AG09309 (cell line): ENCODE results near the gene SCAMP2.
A peak's percentile ranks its signal among the peaks of the same experiment; 100 is the strongest.
"Not testable (repeated sequence)": the region's sequence is repeated elsewhere in the genome, so short reads cannot be mapped to it uniquely, and the experiment has no call there.

Source experiments
- DNase-seq: peaks from one replicate; pipeline ENCODE4 v3.0.0-alpha.2; 2010; ENCODE audit warnings: low read depth
- H3K4me3 ChIP-seq: 2 replicates; pipeline ENCODE4 v1.5.1; 2011; ENCODE audit warnings: mild to moderate bottlenecking, low read depth, low read length, moderate library complexity; ENCODE audit not compliant: control insufficient read depth
- TF ChIP-seq, protein P1 (sequence below): IDR thresholded peaks from 2 replicates; pipeline ENCODE4 v1.5.1; 2011; ENCODE audit warnings: mild to moderate bottlenecking, low read depth, low read length, inconsistent platforms; ENCODE audit not compliant: insufficient read depth, control insufficient read depth; ENCODE audit errors: missing control alignments

SCAMP2 gene

DNA sequence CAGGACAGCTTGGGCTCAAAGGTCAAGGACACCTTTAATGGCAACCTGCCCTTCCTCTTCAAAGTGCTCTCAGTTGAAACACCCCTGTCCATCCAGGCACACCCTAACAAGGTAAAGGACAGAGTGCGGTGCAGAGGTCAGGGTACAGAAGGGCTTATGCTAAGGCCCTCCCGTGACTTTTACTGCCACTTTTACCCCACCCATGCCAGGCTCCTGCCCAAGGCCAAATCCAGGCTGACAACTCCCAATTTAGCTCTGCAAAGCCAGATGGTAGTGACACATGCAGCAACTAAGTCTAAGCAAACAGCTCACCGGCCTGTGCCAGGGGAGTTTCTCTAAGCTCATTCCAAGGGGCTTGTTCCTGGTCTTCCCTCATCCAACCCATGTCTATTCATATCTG lies 18.3 kb upstream of the SCAMP2 start:
- H3K4me3 ChIP-seq = no peak overlapping the region
- DNase-seq = no peak
- TF ChIP-seq, protein P1, sequence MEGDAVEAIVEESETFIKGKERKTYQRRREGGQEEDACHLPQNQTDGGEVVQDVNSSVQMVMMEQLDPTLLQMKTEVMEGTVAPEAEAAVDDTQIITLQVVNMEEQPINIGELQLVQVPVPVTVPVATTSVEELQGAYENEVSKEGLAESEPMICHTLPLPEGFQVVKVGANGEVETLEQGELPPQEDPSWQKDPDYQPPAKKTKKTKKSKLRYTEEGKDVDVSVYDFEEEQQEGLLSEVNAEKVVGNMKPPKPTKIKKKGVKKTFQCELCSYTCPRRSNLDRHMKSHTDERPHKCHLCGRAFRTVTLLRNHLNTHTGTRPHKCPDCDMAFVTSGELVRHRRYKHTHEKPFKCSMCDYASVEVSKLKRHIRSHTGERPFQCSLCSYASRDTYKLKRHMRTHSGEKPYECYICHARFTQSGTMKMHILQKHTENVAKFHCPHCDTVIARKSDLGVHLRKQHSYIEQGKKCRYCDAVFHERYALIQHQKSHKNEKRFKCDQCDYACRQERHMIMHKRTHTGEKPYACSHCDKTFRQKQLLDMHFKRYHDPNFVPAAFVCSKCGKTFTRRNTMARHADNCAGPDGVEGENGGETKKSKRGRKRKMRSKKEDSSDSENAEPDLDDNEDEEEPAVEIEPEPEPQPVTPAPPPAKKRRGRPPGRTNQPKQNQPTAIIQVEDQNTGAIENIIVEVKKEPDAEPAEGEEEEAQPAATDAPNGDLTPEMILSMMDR = no peak

DNA sequence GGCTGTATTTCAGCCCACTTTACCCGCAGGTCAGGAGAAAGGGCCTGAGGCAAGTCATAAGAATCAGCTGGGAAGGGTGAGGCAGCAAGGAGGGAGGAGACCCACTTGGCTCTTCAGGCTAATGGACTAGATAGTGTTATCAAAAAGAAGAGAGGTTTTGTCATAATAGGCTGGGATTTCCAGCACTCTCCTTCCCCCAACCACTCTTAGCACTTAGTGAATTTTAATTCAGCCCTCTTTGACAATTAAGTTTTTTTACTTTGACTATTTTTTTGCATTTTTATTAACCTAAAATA lies 17.4 kb upstream of the SCAMP2 start:
- TF ChIP-seq, protein P1 = no peak
- DNase-seq = no peak
- peak overlapping the region; percentile 99 for H3K4me3 ChIP-seq

DNA sequence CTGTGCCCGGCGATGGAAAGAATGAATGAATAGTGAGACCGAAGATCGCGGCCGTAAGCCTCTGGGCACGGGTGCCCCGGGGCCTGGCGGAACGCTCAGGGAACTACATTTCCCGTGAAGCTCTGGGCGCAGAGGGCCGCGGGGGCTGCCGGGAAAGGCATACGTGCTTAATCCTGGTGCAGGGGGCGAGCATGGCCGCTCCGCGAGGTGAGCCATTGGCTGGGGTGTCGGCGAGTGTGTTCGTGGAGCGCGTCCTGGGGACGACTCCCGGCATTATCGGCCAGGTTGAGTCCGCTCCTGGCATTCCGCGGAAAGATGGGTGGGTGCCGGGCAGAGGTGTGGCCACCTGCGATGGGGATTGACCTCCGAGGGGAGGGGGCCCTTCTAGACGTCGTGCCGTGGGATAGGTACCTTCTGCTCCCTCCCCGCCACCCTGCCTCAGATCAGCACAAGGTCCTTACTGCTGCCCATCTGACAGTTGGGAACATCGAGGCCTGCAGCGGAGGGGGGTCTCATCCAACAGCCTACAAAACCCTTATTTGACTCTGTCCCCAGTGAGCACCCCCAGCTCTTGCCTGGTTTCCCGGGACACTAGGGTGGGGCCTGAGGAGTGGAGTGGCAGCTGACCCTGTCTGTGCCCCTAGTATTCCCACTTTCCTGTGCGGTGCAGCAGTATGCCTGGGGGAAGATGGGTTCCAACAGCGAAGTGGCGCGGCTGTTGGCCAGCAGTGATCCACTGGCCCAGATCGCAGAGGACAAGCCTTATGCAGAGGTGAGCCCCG lies 16.9 kb upstream of the SCAMP2 start, which contains the start of gene MPI:
Gene MPI (plus strand): TSS at position 160 of the 782 bp plus-strand sequence. CDS start 32 bp downstream, at position 192.
- H3K4me3 ChIP-seq = peak within 1 kb of the TSS; percentile 99
- DNase-seq = no peak
- TF ChIP-seq, protein P1 = no peak

DNA sequence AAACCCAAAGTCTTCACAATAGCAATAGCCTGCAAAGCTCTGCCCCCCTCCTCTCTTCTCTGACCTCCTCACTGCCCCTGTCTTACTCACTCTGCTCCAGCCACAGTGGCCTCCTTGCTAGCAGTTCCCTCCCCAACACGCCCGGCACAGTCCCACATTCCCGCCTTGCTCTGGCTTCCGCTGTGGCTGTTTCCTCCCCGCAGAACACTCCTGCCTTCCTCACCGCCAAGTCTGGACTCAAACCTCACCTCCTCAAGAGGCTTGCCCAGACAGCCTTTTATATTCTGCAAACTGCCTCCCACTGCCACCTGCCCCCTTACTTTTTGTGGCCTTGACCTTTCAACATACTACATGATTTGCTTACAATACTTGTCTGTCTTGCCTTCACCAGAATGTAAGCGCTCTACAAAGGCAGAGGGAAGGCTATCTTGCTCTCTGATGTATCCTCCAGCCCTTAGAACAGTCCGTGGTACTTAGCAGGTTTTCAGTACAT lies 16.3 kb upstream of the SCAMP2 start:
- DNase-seq = no peak
- peak overlapping the region; percentile 9 for H3K4me3 ChIP-seq
- TF ChIP-seq, protein P1 = no peak

DNA sequence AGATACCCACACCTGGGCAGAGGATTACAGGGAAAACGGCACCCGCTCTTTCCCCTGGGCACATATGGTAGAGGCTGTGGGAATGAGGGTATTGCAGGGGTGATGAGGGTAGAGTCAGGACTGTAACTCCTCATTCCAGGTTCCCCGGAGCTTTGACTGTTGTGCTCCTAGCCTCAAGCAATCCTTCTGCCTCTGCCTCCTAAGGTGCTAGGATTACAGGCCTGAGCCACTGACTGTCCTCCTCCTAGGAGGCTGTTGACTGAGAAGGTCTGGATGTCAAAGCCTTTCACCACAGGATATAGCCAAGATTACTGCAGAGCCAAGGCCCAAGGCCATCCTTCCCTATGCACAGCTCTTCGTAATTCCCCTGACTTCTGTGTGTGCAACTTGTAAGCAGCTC lies 15.6 kb upstream of the SCAMP2 start:
- no peak for DNase-seq
- H3K4me3 ChIP-seq = no peak overlapping the region
- TF ChIP-seq, protein P1 = no peak

DNA sequence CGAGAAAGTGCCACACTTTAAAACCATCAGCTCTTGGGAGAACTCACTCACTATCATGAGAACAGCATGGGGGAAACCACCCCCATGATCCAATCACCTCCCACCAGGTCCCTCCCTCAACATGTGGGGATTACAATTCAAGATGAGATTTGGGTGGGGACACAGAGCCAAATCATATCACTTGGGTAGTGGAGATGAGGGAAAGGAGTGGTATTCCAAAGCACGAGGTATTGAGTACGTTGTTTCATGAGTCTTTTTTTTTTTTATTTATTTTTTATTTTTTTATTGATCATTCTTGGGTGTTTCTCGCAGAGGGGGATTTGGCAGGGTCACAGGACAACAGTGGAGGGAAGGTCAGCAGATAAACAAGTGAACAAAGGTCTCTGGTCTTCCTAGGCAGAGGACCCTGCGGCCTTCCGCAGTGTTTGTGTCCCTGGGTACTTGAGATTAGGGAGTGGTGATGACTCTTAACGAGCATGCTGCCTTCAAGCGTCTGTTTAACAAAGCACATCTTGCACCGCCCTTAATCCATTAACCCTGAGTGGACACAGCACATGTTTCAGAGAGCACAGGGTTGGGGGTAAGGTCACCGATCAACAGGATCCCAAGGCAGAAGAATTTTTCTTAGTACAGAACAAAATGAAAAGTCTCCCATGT lies 14.5 kb upstream of the SCAMP2 start:
- DNase-seq, H3K4me3 ChIP-seq: not testable (repeated sequence)

DNA sequence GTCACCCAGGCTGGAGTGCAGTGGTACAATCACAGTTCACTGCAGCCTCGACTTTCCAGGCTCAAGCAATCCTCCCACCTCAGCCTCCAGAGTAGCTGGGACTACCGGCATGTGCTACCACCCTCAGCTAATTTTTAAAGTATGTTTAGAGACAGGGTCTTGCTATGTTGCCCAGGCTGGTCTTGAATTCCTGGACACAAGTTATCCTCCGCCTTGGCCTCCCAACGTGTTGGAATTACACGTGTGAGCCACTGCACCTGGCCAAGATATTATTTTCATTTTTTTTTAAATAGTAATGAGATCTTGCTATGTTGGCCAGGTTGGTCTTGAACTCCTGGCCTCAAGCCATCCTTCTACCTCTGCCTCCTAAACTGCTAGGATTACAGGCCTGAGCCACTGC lies 12.3 kb upstream of the SCAMP2 start:
- H3K4me3 ChIP-seq = no peak overlapping the region
- DNase-seq = no peak
- TF ChIP-seq, protein P1 = no peak
